ENCODE measurements around the gene SLC2A6. TPM values are rescaled to one million over a fixed set of nuclear protein-coding genes. Genes with fewer than 3 reads are reported as not detected.

SLC2A6 gene
- total RNA-seq, 2 donors from 2014 or later = 4.6 to 8.8 TPM

DNA sequence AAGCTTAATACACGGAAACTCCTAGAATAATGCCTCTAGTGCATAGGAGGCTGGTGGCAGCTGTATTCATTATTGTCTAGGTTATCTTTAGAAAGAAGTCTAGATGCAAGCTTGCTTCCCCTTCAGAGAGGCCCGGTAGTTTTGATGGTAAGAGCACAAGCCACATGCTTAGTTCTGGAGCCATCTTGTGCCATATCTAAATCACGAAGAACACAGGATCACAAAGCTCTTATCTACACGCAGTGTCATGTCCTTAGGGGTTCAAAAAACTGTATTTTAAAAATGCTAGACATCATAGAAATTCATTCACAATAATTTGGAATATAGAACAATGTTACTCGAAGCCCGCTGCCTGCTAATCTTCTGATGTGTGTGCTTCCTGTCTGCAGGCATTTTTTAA is 12.9 kb downstream of the SLC2A6 start:
- TF ChIP-seq, protein P1, sequence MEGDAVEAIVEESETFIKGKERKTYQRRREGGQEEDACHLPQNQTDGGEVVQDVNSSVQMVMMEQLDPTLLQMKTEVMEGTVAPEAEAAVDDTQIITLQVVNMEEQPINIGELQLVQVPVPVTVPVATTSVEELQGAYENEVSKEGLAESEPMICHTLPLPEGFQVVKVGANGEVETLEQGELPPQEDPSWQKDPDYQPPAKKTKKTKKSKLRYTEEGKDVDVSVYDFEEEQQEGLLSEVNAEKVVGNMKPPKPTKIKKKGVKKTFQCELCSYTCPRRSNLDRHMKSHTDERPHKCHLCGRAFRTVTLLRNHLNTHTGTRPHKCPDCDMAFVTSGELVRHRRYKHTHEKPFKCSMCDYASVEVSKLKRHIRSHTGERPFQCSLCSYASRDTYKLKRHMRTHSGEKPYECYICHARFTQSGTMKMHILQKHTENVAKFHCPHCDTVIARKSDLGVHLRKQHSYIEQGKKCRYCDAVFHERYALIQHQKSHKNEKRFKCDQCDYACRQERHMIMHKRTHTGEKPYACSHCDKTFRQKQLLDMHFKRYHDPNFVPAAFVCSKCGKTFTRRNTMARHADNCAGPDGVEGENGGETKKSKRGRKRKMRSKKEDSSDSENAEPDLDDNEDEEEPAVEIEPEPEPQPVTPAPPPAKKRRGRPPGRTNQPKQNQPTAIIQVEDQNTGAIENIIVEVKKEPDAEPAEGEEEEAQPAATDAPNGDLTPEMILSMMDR (IDR thresholded peaks at IDR 0.05) = no peak
- no peak overlapping the region for H3K4me3 ChIP-seq
- H3K4me1 ChIP-seq (ENCODE audit: control insufficient read depth in 1 of 2, low read depth in 2 of 2) = peaks cover 0 to 3% of the 10 kb centered on the region in 2 donors
- no peaks in the 10 kb centered on the region for H3K27me3 ChIP-seq (replicated peaks; ENCODE audit: insufficient read depth)
- ATAC-seq (ENCODE audit: insufficient number of reproducible peaks, low FRiP score, low read depth) = no peak
- DNase-seq (ENCODE audit: low spot score) = no peak
- no peaks in the 10 kb centered on the region for H3K9me3 ChIP-seq
- peaks cover 8% of the 10 kb centered on the region for H3K36me3 ChIP-seq
- H3K27ac ChIP-seq = no peak overlapping the region

DNA sequence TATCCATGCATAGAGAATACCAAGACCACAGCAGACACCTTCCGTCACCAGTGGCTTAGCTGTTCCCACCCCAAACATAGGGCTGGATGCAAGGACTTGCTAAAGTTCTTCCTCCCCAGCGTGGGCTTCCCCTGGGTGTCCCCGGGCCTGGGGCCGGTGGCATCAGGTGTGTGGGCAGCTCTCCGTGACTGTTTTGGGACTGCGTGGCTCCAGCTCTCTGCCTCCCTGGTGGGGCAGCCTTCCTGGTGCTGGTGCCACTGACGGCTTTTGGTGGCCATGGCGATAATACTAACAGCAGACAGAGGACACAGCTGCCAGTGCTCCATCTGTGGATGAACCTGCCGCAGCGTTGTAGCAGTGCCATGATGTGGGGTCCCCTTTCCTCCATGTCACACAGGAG is 14.3 kb downstream of the SLC2A6 start:
- Histone ChIP-seq H3K27ac (no peak overlapping the region), H3K4me1 (ENCODE audit: control insufficient read depth in 1 of 2, low read depth in 2 of 2) (peaks cover 0 to 8% of the 10 kb centered on the region in 2 donors), H3K36me3 (peaks cover 8% of the 10 kb centered on the region), H3K4me3 (no peak overlapping the region), H3K9me3 (no peaks in the 10 kb centered on the region), H3K27me3 (replicated peaks; ENCODE audit: insufficient read depth) (no peaks in the 10 kb centered on the region)
- DNase-seq (ENCODE audit: low spot score) (no peak), ATAC-seq (ENCODE audit: insufficient number of reproducible peaks, low FRiP score, low read depth) (no peak)
- TF ChIP-seq, protein P1 (IDR thresholded peaks at IDR 0.05) = no peak

DNA sequence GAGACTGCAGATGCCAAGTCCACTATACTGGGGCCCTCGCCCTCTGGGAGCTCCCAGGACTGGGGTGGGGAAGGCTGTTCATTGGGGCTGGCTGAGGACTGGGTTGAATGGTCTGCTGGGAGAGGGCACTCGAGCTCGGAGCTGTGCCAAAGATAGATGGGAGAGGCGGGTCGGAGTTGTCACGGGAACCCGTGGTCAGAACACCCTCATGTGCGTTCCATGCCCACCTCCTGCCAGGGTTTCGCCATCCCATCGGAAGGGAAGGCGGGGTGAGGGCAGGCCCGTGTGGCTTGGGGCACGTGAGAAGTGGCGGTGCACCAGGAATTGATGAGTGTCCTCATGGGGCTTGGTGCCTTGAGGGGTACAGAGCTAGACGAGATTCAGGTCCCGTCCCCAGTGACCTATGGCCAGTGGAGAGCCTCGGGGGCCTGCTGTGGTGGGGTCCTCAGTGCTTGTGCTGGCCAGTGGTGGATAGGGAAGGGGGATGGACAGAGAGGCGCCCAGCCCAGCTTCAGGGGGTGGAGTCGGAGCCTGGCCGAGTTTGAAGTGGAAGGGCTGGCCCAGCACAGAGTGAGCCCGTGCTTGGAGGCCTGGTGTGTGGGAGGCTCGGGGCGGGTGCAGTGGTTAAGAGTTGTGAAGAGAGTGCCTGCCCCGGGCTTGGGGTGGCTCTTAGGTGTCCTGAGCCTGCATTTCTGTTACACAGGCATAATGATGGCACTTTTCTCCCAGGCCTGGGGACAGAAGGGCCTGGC is 14.9 kb downstream of the SLC2A6 start:
- H3K4me1 ChIP-seq (ENCODE audit: control insufficient read depth in 1 of 2, low read depth in 2 of 2) = peaks cover 0 to 11% of the 10 kb centered on the region in 2 donors
- H3K4me3 ChIP-seq = no peak overlapping the region
- peaks cover 8% of the 10 kb centered on the region for H3K36me3 ChIP-seq
- H3K9me3 ChIP-seq = no peaks in the 10 kb centered on the region
- H3K27me3 ChIP-seq (replicated peaks; ENCODE audit: insufficient read depth) = no peaks in the 10 kb centered on the region
- TF ChIP-seq, protein P1 (IDR thresholded peaks at IDR 0.05) = no peak
- DNase-seq (ENCODE audit: low spot score) (no peak), ATAC-seq (ENCODE audit: insufficient number of reproducible peaks, low FRiP score, low read depth) (no peak)
- no peak overlapping the region for H3K27ac ChIP-seq

DNA sequence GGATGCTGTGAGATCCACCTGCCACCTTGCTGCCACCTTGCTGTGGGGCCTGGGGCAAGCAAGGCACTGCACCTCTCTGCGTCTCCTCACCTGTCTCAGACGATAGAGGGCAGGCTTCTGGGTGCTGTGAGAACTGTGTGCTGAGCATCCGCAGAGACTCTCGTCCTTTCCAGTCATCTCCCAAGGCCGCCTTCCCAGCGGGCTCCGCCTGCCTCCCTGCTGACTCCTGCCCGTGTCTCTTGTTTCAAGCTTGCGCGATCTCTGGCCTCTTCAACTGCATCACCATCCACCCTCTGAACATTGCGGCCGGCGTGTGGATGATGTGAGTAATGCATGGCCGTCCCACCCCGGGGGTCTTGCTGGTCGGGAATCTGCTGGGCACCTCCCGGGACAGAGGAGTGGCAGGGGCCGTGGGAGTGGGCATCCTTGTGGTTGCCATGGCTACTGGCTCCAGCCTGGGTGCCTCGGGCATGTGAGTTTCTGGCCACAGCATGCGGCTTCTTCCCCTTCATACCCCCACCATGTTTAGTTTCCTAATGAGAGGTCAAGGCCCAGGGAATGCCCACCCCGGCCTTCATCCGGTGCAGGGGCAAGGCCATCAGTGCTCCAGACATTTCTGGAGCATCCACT is 15.6 kb downstream of the SLC2A6 start:
- Histone ChIP-seq H3K27me3 (replicated peaks; ENCODE audit: insufficient read depth) (no peaks in the 10 kb centered on the region), H3K27ac (no peak overlapping the region), H3K4me3 (no peak overlapping the region), H3K4me1 (ENCODE audit: control insufficient read depth in 1 of 2, low read depth in 2 of 2) (peaks cover 0 to 16% of the 10 kb centered on the region in 2 donors), H3K9me3 (no peaks in the 10 kb centered on the region), H3K36me3 (peaks cover 4% of the 10 kb centered on the region)
- no peak for ATAC-seq (ENCODE audit: insufficient number of reproducible peaks, low FRiP score, low read depth)
- TF ChIP-seq, protein P1 (IDR thresholded peaks at IDR 0.05) = no peak
- no peak for DNase-seq (ENCODE audit: low spot score)

DNA sequence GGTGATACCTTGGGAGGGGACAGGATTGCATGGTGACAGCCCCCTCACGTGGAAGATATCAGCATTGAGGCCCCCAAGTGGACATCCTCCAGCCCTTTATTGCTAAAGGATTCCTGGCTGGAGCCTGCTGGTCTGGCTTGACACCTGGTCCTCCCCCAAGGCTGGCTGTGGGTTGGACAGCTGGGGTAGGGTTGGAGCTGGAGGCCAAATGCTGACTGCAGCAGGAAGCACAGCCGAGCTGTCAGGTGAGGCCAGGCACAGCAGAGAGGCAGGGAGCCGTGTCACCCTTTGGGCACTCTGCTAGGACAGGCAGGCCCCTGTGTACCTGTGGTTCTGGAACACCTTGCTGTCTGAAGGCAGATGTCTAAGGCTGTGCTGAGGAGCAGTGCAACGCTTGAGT is 16.9 kb downstream of the SLC2A6 start:
- TF ChIP-seq, protein P1 (IDR thresholded peaks at IDR 0.05) = no peak
- peaks cover 0 to 16% of the 10 kb centered on the region in 2 donors for H3K4me1 ChIP-seq (ENCODE audit: control insufficient read depth in 1 of 2, low read depth in 2 of 2)
- H3K27ac ChIP-seq = no peak overlapping the region
- peaks cover 4% of the 10 kb centered on the region for H3K36me3 ChIP-seq
- no peaks in the 10 kb centered on the region for H3K9me3 ChIP-seq
- no peak for DNase-seq (ENCODE audit: low spot score)
- no peak overlapping the region for H3K4me3 ChIP-seq
- H3K27me3 ChIP-seq (replicated peaks; ENCODE audit: insufficient read depth) = no peaks in the 10 kb centered on the region
- ATAC-seq (ENCODE audit: insufficient number of reproducible peaks, low FRiP score, low read depth) = no peak

All from thoracic aorta (tissue), 2 donors.